Panc1 (cell line): ENCODE data around the gene DDX52. TPM values are rescaled to one million over a fixed set of nuclear protein-coding genes. Genes with fewer than 3 reads are reported as not detected.

Experiments
- ATAC-seq: fragments of 200-7000 bp; cut with Tn5 transposase; 2 replicates; pipeline ENCODE4 v1.9.1; 2020; ENCODE audit warnings: mild to moderate bottlenecking, moderate library complexity
- BruUV-seq: library from RNA; stranded (reverse); fragments of 400-500 nt; replicated peaks from 2 replicates; lab custom pipeline; 2021; lab: Mats Ljungman, UMichigan
- CTCF ChIA-PET: fragments of 300-600 bp; sonication (Branson Sonifier 250); formaldehyde crosslinking; loops from one replicate; lab custom pipeline; 2022; ENCODE audit warnings: antibody characterized with exemption; lab: Charles Lee
- POLR2A ChIA-PET: fragments of 300-600 bp; sonication (Branson Sonifier 250); formaldehyde crosslinking; loops from one replicate; lab custom pipeline; 2022; ENCODE audit warnings: antibody characterized with exemption; lab: Charles Lee
- DNase-seq: peaks from one replicate; pipeline ENCODE4 v3.0.0-alpha.2; 2010; ENCODE audit warnings: low read depth, low spot score
- H3K27ac ChIP-seq: 2 replicates; pipeline ENCODE4 v1.5.1; 2011; ENCODE audit warnings: mild to moderate bottlenecking, low read length, inconsistent platforms
- H3K27me3 ChIP-seq: fragments of 200-500 bp; sonication (Bioruptor generic); 2 replicates; pipeline ENCODE4 v1.6.0; 2014; ENCODE audit warnings: low read length, inconsistent platforms; ENCODE audit not compliant: control insufficient read depth, insufficient read depth
- H3K36me3 ChIP-seq: fragments of 200-500 bp; sonication (Bioruptor generic); 2 replicates; pipeline ENCODE4 v1.5.1; 2014; ENCODE audit warnings: inconsistent platforms, mild to moderate bottlenecking, low read length, moderate library complexity; ENCODE audit not compliant: control insufficient read depth, insufficient read depth
- H3K4me1 ChIP-seq: 2 replicates; pipeline ENCODE4 v1.5.1; 2011; ENCODE audit warnings: inconsistent platforms, mild to moderate bottlenecking, low read length, moderate library complexity; ENCODE audit not compliant: control insufficient read depth, insufficient read depth
- H3K4me3 ChIP-seq, 2 experiments: 2 replicates each; pipeline ENCODE4 v1.5.1; 2011 to 2012; ENCODE audit warnings: low read depth in 2 of 2, low read length in 2 of 2, mild to moderate bottlenecking in 2 of 2, inconsistent platforms in 1 of 2, moderate library complexity in 1 of 2
- H3K9me3 ChIP-seq: fragments of 200-500 bp; sonication (Bioruptor generic); 2 replicates; pipeline ENCODE4 v1.5.1; 2014; ENCODE audit warnings: low read depth, mild to moderate bottlenecking, inconsistent platforms, low read length, moderate library complexity; ENCODE audit not compliant: control insufficient read depth, insufficient read depth
- CTCF ChIP-seq: fragments of 450-650 bp; IDR thresholded peaks from 2 replicates; pipeline ENCODE4 v1.5.1; 2017; ENCODE audit warnings: mild to moderate bottlenecking
- POLR2AphosphoS5 ChIP-seq: IDR thresholded peaks from 2 replicates; pipeline ENCODE4 v1.6.1; 2012; ENCODE audit warnings: mild to moderate bottlenecking, low read depth, low read length, moderate library complexity
- REST ChIP-seq, 2 experiments: IDR thresholded peaks; 2 replicates each; pipeline ENCODE4 v1.6.1; 2011 to 2012; ENCODE audit warnings: low read depth in 2 of 2, control low read depth in 1 of 2, low read length in 1 of 2, mild to moderate bottlenecking in 1 of 2, moderate library complexity in 1 of 2; ENCODE audit not compliant: insufficient read depth in 1 of 2
- SIN3A ChIP-seq: IDR thresholded peaks from 2 replicates; pipeline ENCODE4 v1.6.1; 2012; ENCODE audit warnings: low read depth, mild to moderate bottlenecking, low read length, moderate library complexity, borderline replicate concordance; ENCODE audit not compliant: insufficient read depth
- TCF7L2 ChIP-seq: IDR thresholded peaks from 2 replicates; pipeline ENCODE4 v1.6.1; 2011; ENCODE audit warnings: mild to moderate bottlenecking, low read depth, low read length, inconsistent platforms
- in situ Hi-C: cut with HindIII; loops from 2 replicates; pipeline ENCODE4 v1.10.0; 2016; ENCODE audit warnings: low sequenced_read_pairs, low pct_unique_long_range_greater_than_20kb
- intact Hi-C: fragments of 100-400 bp; cut with micrococcal nuclease; formaldehyde crosslinking; loops from one replicate; pipeline ENCODE4 v1.10.0; 2022; ENCODE audit not compliant: unreplicated experiment
- total RNA-seq: library from RNA; stranded (reverse); gene quantifications from one replicate; pipeline ENCODE4 v1.2.1, GENCODE V29; 2021; ENCODE audit not compliant: unreplicated experiment

The DDX52 gene
- total RNA-seq, 1 experiment from 2014 or later, result 16.5 TPM

- BruUV-seq, result no TSS peak
- CTCF ChIA-PET, result interaction anchor here (0.6 kb wide), 1 partner anchor 212 kb away, joined by 14 read pairs; no protein-coding TSS in a partner anchor
- Histone ChIP-seq H3K27me3 (no peaks in the 10 kb centered on the region), H3K4me3 (no peak overlapping the region), H3K4me1 (peaks cover 6% of the 10 kb centered on the region), H3K36me3 (peaks cover 3% of the 10 kb centered on the region), H3K9me3 (no peaks in the 10 kb centered on the region), H3K27ac (no peak overlapping the region)
- POLR2A ChIA-PET, result no interaction called here
- TF ChIP-seq SIN3A (no peak), CTCF (no peak), REST (IDR thresholded peaks at IDR 0.05; ENCODE audit: insufficient read depth in 1 of 2, low read depth in 2 of 2, low read length in 1 of 2) (no peak), POLR2AphosphoS5 (no peak), TCF7L2 (no peak)
- intact Hi-C loops (no loop called here), in situ Hi-C loops (no loop called here)
- no peak for ATAC-seq
- no peak for DNase-seq
These were observed 38.7 kb downstream of the DDX52 start for GRCh38 chr17:37604556-37604955.

- CTCF ChIA-PET, result no interaction called here
- H3K27ac ChIP-seq, result no peak overlapping the region
- no peaks in the 10 kb centered on the region for H3K27me3 ChIP-seq
- H3K4me3 ChIP-seq, result no peak overlapping the region
- BruUV-seq, result no TSS peak
- no peaks in the 10 kb centered on the region for H3K4me1 ChIP-seq
- ATAC-seq (no peak), DNase-seq (no peak)
- peaks cover 10% of the 10 kb centered on the region; the same call in 1 of the 2 replicates for H3K36me3 ChIP-seq
- no peaks in the 10 kb centered on the region for H3K9me3 ChIP-seq
- TF ChIP-seq CTCF (no peak), REST (IDR thresholded peaks at IDR 0.05; ENCODE audit: insufficient read depth in 1 of 2, low read depth in 2 of 2, low read length in 1 of 2) (no peak), TCF7L2 (no peak), POLR2AphosphoS5 (no peak), SIN3A (no peak)
- POLR2A ChIA-PET, result no interaction called here
- in situ Hi-C loops, result no loop called here
- intact Hi-C loops, result no loop called here
These were observed 45.1 kb downstream of the DDX52 start for GRCh38 chr17:37598145-37598544.
